HG02642 (cell line): ENCODE results near the gene CTIF.

Experiments used
- ATAC-seq: cut with Tn5 transposase; IDR thresholded peaks from one replicate; pipeline ENCODE4 v1.9.1; 2021; ENCODE audit warnings: mild to moderate bottlenecking; ENCODE audit not compliant: unreplicated experiment, poor library complexity

CTIF gene

GRCh38 chr18:48573632-48574283 lies 34.9 kb downstream of the CTIF start:
- no peak for ATAC-seq

- no peak for ATAC-seq
Observed at GRCh38 chr18:48574667-48575300, 36.0 kb downstream of the CTIF start.

- no peak for ATAC-seq
Observed at GRCh38 chr18:48575301-48575657, 36.4 kb downstream of the CTIF start.

GRCh38 chr18:48575658-48576456 lies 37.0 kb downstream of the CTIF start:
- no peak for ATAC-seq

GRCh38 chr18:48576457-48576771 lies 37.6 kb downstream of the CTIF start:
- ATAC-seq: no peak

GRCh38 chr18:48577478-48578190 lies 38.8 kb downstream of the CTIF start:
- ATAC-seq: no peak

GRCh38 chr18:48578289-48578688 lies 39.5 kb downstream of the CTIF start:
- no peak for ATAC-seq

- ATAC-seq: no peak
Observed at GRCh38 chr18:48580066-48580465, 41.2 kb downstream of the CTIF start.

- no peak for ATAC-seq
Observed at GRCh38 chr18:48580782-48581181, 42.0 kb downstream of the CTIF start.

GRCh38 chr18:48581206-48581605 lies 42.4 kb downstream of the CTIF start:
- ATAC-seq: no peak

GRCh38 chr18:48581941-48582340 lies 43.1 kb downstream of the CTIF start:
- ATAC-seq: no peak

- no peak for ATAC-seq
Observed at GRCh38 chr18:48582946-48583345, 44.1 kb downstream of the CTIF start.

- ATAC-seq: no peak
Observed at GRCh38 chr18:48583573-48583972, 44.7 kb downstream of the CTIF start.

- no peak for ATAC-seq
Observed at GRCh38 chr18:48589797-48590519, 51.1 kb downstream of the CTIF start.

GRCh38 chr18:48590678-48591077 lies 51.8 kb downstream of the CTIF start:
- no peak for ATAC-seq

- no peak for ATAC-seq
Observed at GRCh38 chr18:48592540-48593171, 53.8 kb downstream of the CTIF start.

- ATAC-seq: no peak
Observed at GRCh38 chr18:48594471-48595094, 55.8 kb downstream of the CTIF start.

GRCh38 chr18:48595703-48596218 lies 56.9 kb downstream of the CTIF start:
- no peak for ATAC-seq

- ATAC-seq: no peak
Observed at GRCh38 chr18:48597110-48597509, 58.3 kb downstream of the CTIF start.
